GM18873 (cell line): ENCODE data around the gene PRKAR2B.
"Not testable (repeated sequence)": the region's sequence is repeated elsewhere in the genome, so short reads cannot be mapped to it uniquely, and the experiment has no call there.

Source experiments
- ATAC-seq: cut with Tn5 transposase; IDR thresholded peaks from one replicate; pipeline ENCODE4 v1.9.1; 2021; ENCODE audit warnings: mild to moderate bottlenecking, moderate library complexity, moderate number of reproducible peaks; ENCODE audit not compliant: unreplicated experiment, low FRiP score

PRKAR2B gene

GRCh38 chr7:107149863-107150262, 105.4 kb downstream of the PRKAR2B start:
- ATAC-seq: no peak

GRCh38 chr7:107150375-107151073, 106.0 kb downstream of the PRKAR2B start:
- ATAC-seq: no peak

GRCh38 chr7:107151538-107151937, 107.0 kb downstream of the PRKAR2B start:
- ATAC-seq: no peak

- no peak for ATAC-seq
Observed at GRCh38 chr7:107152011-107152410, 107.5 kb downstream of the PRKAR2B start.

- no peak for ATAC-seq
Observed at GRCh38 chr7:107154826-107155225, 110.3 kb downstream of the PRKAR2B start.

- ATAC-seq: not testable (repeated sequence)
Observed at GRCh38 chr7:107155726-107156125, 111.2 kb downstream of the PRKAR2B start.

GRCh38 chr7:107157091-107157490, 112.6 kb downstream of the PRKAR2B start:
- ATAC-seq: no peak

- no peak for ATAC-seq
Observed at GRCh38 chr7:107158028-107158427, 113.5 kb downstream of the PRKAR2B start.

- no peak for ATAC-seq
Observed at GRCh38 chr7:107160389-107160788, 115.9 kb downstream of the PRKAR2B start.

GRCh38 chr7:107161415-107161814, 116.9 kb downstream of the PRKAR2B start:
- no peak for ATAC-seq

- no peak for ATAC-seq
Observed at GRCh38 chr7:107162475-107162874, 118.0 kb downstream of the PRKAR2B start.

- no peak for ATAC-seq
Observed at GRCh38 chr7:107164092-107164491, 119.6 kb downstream of the PRKAR2B start.

- no peak for ATAC-seq
Observed at GRCh38 chr7:107165341-107165740, 120.8 kb downstream of the PRKAR2B start.

- no peak for ATAC-seq
Observed at GRCh38 chr7:107166736-107167426, 122.4 kb downstream of the PRKAR2B start.

- no peak for ATAC-seq
Observed at GRCh38 chr7:107167483-107168232, 123.2 kb downstream of the PRKAR2B start.

GRCh38 chr7:107168233-107169119, 124.0 kb downstream of the PRKAR2B start, which contains the start of gene HBP1:
Gene HBP1 (plus strand): TSS chr7:107169003. CDS start chr7:107179894, 10,891 bp downstream.
- peak; percentile 94 for ATAC-seq

- ATAC-seq: no peak
Observed at GRCh38 chr7:107169120-107170050, 124.9 kb downstream of the PRKAR2B start.

- no peak for ATAC-seq
Observed at GRCh38 chr7:107170051-107170915, 125.8 kb downstream of the PRKAR2B start.
